Fibroblast of skin of right biceps (primary cell): ENCODE data around the gene TDRD9.
A peak's percentile ranks its signal among the peaks of the same experiment; 100 is the strongest.

Source experiments
- DNase-seq: peaks from one replicate; pipeline ENCODE4 v3.0.0-alpha.2; 2013

TDRD9 gene

DNA sequence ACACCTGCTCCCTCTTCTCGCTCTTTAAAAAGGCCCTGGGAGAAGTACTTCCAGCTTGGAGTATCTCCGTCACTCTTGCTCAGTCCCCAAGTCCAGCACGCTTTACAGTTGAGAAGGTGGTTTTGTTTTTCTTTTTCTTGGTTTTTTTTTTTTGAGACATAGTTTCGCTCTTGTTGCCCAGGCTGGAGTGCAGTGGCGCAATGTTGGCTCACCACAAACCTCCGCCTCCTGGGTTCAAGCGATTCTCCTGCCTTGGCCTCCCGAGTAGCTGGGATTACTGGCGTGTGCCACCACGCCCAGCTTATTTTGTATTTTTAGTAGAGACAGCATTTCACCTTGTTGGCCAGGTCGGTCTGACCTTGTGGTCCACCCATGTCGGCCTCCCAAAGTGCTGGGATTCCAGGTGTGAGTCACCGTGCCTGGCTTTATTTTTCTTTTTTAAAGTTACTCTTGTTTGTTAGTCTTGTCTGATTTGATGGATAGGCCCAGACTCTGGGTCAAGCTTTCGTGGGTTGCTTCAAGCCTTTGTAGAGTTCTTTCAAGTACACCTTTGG, 1.9 kb downstream of the TDRD9 start:
- DNase-seq = no peak

DNA sequence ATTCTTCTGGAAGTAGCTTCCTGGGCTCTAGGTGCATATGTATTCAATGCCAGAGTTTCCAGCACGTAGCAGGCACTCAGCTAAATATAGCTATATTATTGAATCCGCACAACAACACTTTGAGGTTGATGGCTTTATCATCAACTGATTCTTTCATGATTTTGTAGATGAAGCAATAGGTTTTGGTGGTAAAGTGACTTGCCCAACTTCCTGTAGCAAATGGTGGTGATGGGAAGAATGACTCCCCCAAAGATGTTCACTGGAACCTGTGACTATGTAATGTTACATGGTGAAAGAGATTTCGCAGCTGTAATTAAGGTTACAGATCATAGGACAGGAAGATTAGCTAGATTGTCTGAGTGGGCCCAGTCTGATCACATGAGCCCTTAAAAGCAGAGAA, 3.2 kb downstream of the TDRD9 start:
- no peak for DNase-seq

DNA sequence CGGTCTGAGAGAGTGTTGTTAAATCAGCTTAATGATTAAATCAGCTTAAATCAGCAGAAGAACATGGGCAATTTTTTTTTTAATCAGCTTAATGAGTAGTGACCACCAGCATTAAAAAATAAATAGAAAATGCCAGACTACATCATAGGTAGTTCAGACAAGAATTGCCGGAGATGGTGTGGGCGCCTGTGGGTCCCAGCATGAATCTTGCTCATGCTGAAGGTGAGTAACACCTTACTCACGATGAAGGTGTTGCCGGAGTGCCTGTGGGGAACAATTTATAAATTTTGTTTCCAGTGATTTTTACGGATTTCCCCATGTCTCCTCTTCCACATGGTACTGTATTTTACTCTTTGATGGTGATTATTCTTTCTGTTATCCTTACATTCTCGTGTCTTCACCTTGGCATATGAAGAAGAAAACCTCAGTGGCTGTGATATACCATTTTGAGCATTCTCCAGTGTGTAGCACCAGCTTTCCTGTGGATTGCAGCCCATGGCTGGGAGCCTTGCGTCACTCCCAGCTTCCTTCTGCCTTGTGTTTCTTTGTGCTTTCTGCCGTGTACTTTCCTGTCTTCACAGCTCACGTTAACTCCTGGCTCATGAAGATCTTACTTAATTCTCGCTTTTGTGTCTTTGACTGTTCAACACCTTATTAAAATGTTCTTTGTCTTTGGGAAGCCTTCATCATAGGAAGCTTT, 4.7 kb downstream of the TDRD9 start:
- DNase-seq = no peak

DNA sequence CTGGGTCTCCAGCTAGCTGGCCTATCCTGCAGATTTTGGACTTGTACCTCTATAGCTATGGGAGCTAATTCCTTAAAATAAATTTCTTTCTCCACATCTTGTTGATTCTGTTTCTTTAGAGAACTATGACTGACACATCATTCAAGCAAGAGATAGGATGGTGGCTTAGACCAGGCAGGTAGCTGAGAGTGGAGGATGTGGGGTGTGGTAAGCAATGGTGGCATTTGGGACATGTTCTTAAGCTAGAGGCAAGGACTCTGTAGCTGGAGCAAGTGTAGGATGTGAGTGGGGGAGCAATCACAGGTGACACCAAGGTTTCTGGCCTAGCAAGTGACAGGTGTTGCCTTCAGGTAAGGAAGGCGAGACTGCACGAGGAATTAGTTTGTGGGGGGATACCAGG, 6.8 kb downstream of the TDRD9 start:
- DNase-seq = no peak

DNA sequence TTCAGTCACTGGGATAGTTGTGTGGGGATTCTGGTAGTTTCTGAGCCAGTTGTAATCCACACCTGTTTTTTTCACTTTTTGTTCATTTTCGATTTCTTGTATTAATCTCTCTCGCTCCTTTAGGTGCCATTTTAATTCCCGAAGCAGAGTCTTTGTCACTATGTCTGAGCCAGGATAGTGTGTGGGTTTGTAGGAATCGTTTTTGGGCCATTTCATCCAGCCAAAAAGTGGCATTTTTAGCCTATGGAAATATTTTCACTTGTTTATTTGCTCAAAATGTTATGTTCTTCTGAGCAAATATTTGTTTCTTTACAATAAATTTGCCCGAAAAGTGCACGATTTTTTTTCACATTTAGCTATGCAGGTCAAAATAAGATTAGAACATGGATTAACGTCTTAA, 13.2 kb downstream of the TDRD9 start:
- no peak for DNase-seq

DNA sequence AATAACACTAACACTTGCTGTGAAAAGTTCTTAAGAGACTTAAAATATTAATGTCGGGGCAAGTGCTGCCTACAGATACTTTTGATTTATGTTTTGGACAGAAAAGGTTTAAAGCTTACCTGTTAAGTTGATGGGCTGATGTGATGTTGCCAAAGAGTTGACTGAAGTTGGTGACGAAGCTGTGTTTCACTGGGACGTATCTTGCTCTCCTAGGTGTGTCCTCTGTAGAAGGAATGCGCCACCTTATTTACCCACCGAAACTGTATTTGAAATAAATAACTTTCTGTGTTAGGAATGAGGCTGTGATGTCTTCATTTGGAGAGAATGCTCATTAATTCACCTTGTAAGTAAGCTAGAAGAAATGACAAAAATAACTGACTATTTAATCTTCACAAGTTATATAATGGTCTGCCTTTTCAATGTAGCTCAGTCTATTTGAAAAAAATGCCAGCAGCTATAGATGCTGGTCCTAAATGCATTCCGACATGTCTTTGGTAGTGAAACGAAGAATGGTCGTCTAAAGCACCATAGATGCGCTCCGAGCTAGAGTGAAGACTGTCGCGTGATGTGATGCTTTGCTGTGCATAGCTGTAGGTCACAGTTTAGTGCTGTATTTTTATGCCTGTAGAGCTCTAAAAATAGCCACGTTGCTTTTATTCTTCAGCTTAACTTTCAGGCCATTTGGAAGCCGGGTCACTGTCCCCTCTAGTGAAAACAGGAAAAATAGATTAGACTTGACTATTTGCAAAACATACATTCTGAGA, 13.9 kb downstream of the TDRD9 start, which contains the start of gene RD3L:
Gene RD3L, minus strand, starts transcription at position 557 of the 764 bp plus-strand sequence. CDS start 834 bp downstream, outside the sequence.
- no peak for DNase-seq

DNA sequence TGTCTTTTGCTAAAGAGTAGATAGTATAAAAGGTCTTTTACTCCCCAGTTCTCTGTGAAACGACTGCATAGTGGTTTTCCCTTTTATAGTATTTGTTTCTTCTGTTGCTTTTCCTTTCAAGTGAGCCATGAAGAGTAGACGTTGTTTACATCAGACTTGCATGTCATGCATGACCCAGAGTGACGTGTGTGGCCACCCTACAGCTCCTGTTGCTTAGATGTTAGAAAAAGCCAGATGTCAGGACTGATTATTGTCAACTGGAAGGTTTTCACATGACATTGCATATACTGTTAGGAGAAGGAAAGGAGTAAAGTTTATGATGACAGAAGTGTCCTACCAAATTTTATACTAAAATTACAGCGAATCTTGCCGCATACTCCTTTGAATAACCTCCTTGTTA, 15.4 kb downstream of the TDRD9 start:
- no peak for DNase-seq

DNA sequence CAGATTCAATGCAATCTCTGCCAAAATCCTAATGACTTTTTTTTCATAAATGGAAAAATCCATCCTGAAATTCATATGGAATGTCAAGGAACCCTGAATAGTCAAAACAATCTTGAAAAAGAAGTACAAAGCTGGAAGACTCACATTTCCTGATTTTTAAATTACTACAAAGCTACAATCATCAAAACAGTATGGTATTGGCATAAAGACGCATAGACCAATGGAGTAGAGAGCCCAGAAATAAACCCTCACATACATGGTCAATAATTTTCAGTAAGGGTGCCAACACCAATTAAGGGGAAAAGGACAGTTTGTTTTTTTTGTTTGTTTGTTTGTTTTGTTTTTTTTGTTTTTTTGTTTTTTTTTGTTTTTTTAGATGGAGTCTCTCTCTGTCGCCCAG, 18.7 kb downstream of the TDRD9 start:
- DNase-seq = no peak

DNA sequence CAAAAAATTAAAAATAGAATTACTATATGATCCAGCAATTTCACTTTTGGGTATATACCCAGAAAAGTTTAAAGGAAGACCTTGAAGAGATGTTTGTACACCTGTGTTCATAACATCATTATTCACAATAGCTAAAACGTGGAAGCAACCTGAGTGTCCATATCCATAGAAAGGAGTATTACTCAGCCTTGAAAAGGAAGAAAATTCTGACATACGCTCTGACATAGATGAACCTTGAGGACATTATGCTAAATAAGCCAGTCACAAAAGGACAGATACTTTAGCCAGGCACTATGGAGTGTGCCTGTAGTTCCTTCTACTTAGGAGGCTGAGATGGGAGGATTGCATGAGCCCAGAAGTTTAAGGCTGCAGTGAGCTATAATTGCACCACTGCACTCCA, 20.2 kb downstream of the TDRD9 start:
- no peak for DNase-seq

DNA sequence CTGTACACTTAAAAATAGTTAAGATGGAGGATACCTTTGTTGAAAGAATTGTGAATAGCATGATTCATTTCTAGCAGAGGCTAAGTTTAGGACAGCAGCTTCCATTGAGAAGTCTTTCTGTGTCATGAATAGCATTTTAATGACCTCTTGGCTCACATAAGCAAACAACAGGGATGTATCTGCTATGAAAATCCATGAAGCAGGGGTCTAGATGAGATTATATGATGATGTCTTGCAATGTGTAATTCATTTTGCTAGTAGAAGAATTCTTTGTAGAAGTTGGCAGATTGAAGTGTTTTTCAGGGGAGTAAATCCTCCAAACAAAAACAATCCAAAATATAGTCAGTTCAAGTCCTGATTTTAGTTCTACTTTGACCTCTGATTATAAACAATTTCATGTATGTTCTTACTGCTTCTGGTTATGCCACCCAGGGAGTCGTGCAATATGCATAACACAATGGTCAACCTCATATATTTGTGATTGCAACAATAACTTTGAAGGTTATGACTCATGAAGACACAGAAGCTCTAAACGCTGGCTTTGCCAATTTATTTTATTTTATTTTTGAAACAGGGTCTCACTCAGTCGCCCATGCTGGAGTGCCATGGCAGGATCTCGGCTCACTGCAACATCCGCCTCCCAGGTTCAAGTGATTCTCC, 21.0 kb downstream of the TDRD9 start:
- DNase-seq = no peak

DNA sequence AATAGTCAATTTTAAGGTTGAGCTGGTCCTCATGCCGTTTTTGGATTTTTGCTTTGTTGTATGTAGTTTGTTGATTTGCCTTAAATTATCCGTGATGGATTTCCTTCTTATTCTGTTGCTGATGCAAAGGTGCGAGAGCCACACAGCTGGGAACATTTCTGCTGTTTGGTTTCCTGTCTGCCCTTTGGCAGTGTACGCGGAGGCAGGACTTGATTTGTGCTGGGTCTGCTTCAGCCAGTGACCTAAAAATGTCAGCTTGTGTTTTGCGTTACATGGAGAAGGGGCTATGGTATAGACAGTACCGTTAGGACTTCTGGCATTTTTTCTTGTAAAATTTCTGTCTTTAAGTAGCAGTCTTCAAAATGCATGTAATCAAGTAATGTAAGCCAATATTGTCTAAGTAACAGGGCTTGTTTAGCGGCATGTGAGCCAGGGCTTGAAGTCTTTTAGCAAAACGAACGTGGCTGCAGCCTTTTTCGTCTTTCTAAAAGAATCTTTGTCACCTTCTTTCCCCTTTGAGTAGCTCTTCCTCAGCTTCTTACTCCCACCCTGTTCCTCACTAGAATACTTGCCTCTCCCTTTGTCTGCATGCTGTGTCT, 32.3 kb downstream of the TDRD9 start:
- no peak for DNase-seq

DNA sequence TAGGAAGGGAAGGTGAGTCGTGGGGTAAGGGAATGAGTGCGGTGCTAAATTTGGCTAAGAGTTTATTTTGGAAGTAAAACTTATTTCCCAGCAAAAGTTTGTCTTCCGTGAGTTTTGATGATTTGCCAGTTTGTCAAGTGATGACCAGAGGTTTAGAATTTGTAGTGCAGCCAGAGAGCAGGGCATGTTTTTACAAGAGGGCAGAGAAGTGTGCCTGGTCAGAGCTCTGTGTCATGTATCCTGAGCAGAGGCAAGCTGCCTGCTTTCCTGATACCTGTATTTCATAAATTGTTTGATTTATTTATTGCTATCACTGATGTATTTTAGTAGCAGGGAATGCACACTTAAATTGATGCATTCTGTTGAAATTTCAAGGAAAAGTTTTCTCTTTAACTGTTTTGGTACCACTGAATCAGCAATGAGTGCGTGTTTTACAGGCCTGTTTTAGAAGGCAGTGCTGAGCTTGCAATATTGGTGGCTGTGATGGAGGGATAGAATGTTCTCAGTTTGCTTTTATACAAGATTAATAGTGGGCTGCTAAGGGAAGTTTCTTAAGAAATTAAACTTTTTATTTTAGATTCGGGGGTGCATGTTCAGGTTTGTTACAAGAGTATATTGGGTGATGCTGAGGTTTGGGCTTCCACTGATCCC, 33.8 kb downstream of the TDRD9 start:
- DNase-seq = no peak

DNA sequence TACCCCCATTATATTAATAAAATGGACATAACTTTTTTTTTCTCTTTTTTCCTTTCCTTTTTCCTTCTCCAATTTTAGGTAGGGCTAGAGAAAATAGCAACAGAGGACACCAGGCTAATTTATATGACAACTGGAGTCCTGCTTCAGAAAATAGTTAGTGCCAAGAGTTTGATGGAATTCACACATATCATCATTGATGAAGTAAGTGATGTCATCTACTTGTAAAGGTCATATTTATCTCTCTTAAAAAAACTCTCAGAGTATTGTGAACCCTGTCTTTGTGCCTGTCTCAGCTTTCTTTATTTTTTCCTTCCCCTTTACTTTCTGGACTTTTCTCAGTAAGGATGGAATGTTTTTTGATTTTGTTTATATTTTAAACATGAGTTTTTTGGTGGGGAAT, 38.4 kb downstream of the TDRD9 start:
- DNase-seq = no peak

DNA sequence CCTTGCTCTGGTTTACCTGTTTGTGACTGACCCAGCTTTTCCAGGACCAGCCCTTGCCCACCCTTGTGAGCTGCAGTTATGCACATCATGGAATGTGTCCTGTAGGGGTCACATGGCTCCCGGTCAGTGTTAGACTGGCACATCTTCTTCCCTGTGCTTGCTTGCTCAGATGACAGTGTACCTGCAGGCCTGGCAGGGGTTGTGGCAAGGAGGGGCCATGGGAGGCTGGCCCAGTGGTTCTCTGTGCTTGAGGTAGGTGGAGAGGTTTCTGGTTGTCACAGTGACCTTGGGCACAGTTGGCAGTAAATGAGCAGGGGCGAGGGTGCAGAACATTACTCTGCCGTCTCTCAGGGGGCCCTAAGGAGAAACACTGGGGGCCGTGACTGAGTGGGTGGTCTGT, 41.7 kb downstream of the TDRD9 start:
- no peak for DNase-seq

DNA sequence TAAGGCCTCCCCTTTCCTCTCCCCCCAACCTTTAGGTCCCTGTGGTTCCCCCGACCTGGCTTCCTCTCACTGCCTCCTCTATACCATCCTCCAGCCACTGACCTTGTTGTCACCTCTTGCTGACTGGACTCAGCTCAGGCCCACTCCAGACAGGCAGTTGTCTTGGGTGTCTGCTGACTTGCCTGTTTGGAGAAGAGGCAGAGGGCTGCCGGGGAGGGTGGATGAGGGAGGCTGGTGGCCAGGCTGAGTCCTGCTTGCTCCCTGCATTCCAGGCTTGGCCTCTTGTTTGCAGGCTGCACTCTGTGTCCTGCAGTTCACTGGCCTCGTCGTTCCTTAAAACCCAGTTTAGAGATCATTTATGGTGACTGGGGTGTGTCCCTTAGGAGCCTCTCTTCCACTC, 45.1 kb downstream of the TDRD9 start:
- DNase-seq = no peak

DNA sequence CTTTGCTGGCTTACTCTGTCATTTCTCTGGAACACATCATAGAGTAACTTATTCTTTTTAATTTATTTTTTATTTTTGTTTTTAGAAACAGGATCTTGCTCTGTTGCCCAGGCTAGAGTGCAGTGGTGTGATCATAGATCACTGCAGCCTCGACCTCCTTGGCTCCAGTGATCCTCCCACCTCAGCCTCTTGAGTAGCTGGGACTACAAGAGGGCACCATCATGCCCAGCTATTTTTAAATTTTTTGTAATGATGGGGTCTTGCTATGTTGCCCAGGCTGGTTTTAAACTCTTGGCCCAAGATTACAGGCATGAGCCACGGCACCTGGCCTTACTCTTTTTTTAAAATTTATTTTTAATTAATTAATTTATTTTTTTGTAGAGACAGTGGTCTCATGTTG, 46.3 kb downstream of the TDRD9 start:
- no peak for DNase-seq

DNA sequence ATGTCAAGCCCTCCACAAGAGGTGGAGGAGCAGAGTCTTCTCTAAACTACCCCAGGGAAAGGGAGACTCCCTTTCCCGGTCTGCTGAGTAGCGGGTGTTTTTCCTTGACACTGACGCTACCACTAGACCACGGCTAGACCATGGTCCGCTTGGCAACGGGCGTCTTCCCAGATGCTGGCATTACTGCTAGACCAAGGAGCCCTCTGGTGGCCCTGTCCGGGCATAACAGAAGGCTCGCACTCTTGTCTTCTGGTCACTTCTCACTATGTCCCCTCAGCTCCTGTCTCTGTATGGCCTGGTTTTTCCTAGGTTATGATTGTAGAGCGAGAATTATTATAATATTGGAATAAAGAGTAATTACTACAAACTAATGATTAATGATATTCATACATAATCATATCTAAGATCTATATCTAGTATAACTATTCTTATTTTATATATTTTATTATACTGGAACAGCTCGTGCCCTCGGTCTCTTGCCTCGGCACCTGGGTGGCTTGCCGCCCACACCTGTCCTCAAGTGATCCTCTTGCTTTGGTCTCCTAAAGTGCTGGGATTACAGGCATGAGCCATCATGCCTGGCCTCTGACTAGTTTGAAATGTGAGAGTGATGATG, 52.5 kb downstream of the TDRD9 start:
- peak; percentile 11 for DNase-seq

DNA sequence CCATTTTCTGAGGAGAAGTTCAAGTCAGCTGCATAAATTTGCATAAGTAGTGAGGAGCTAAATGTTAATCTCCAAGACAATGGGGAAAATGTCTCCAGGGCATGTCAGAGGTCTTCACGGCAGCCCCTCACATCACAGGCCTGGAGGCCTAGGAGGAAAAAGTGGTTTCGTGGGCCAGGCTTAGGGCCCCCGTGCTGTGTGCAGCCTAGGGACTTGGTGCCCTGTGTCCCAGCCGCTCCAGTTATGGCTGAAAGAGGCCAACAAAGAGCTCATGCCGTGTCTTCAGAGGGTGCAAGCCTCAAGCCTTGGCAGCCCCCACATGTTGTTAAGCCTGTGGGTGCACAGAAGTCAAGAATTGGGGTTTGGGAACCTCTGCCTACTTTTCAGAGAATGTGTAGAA, 55.9 kb downstream of the TDRD9 start:
- no peak for DNase-seq

DNA sequence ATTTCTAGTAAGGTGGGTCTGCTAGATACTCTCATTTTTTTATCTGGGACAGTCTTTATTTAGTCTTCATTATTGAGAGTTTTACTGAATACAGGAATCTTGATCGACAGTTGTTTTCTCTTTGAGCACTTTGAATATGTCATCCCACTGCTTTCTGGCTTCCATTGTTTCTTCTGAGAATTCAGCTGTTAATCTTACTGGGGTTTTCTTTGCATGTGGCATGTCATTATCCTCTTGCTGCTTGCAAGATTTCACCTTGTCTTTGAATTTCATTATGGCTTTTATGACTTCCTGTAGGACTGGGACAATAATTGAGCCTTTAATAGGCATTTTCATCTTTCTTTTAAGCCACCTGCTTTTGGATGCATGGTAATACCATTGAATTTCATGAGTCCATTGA, 60.8 kb downstream of the TDRD9 start:
- DNase-seq = no peak

DNA sequence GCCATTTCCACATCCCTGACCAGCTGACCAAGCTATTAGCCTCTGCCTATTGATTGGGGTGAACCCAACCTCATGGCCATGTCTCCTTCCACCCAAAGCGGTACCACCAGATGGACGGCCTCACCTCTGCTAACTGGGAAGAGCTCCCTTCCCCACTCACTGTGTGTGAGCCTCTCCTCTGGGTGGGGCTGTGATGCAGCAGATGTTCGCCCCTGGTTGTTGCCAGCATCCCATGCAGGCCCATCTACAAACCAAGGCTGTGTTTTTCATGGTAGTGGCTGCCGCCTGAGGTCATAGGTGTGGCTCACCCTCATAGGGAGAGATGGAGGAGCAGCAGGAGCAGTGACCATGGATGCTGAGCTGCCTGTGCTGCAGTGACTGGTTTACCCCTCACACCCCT, 61.7 kb downstream of the TDRD9 start:
- no peak for DNase-seq

DNA sequence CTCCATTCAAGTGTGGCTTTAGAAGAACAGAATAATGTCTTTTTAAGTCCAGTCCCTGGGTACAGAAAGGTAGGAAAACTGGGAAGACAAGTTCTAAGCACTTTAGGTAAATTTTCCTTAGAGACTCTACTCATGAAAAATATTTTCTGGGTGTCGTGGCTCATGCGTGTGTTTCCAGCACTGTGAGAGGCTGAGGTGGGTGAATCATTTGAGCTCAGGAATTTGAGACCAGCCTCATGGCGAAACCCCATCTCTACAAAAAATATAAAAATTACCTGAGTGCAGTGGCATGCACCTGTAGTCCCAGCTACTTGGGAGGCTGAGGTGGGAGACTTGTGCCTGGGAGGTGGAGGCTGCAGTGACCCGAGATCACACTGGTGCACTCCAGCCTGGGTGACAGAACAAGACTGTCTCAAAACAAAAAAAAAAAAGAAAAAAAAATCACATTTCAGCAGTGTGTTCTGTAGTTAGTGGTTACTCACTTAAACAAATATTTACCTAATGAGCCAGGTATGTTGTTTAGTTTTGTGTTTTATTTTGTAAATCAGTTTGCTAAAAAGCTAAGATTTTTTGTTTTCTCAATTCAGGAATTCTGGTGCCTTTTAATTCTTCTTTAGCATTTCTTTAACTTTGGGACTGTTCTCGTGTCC, 66.4 kb downstream of the TDRD9 start:
- DNase-seq = no peak

DNA sequence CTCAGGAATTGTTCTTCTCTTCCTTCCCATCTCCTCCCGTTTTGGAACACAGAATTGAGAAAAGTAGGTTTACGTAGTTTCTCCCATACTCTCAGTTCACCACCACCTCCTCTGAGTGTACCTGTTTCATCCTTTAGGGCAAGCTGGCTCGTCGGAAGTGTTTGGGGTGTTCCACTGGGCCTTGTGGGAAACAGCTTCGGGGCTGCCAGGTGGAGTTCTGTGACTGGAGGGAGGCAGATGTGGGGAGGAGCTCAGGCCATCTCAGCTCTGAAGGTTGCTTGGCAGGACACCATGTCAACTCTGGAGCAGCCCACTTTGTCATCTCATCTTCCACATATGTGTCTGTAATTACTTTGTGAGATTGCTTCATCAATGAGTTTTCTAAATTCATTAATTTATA, 67.6 kb downstream of the TDRD9 start:
- no peak for DNase-seq
